GM19463 (cell line): ENCODE data around the gene ZMYND8.
A peak's percentile ranks its signal among the peaks of the same experiment; 100 is the strongest.
"Not testable (repeated sequence)": the region's sequence is repeated elsewhere in the genome, so short reads cannot be mapped to it uniquely, and the experiment has no call there.

Source experiments
- ATAC-seq: cut with Tn5 transposase; IDR thresholded peaks from one replicate; pipeline ENCODE4 v1.9.1; 2021; ENCODE audit warnings: mild to moderate bottlenecking, moderate library complexity; ENCODE audit not compliant: unreplicated experiment

The ZMYND8 gene

DNA sequence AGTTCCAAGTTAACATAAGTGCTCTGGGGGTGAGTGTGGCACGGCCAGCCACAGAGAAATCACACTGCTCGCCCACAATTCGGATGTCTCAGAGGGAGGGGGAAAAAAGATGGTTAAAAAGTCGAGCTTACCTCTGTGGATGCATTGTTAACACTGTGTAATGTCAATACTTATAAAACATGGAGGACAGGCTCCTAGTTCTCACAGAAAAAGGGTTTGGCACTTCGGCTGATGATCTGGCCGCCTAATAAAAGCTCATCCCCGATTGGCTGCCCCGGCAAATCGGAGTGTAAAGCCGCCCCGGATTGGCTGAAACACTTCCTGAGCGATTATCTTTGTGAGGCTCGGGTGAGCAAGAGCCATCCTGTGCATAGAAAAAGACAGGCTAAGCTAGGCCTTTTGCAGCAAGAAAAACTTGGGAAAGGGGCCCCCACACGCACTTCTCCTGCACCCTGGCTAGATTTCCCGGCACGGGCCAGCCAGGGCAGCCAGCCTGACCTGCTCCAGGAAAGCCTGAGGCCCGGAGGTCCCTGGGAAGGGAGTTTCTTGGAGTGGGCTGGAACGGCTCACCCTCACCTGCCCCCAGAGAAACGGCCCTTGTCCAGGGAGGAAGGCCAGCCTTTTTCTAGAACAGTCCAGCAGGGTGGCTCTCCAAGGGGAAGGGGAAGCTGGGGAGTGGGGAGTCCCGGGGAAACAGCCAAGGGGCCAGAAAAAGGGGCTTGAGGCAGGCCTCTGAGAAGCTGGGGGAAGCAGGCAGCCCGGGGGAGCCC, at the start of gene ZMYND8:
Gene ZMYND8, minus strand, starts transcription at position 174 of the 770 bp plus-strand sequence. Its CDS starts 29 bp downstream, at position 145.
- peak; percentile 34 for ATAC-seq

DNA sequence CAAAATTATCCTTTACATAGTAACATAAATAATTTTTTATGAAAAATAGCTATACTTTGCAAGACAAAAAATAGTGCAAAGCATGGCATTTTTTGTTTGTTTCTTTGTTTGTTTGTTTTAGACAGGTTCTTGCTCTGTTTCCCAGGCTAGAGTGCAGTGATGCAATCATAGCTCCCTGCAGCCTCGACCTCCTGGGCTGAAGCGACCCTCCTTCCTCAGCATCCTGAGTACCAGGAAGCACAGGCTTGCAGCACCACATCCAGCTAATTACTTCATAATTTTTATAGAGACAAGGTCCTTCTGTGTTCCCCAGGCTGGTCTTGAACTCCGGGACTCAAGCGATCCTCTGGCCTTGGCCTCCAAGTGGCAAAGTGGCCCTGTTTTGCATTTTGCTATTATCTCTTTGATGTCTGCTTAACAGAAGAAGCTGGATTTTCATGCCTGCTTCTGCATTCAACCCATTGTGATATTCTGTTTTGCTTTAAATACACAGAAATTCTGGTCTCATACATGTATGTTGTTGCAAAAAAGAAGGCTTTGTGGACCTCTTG, 49.4 kb upstream of the ZMYND8 start:
- no peak for ATAC-seq

- no peak for ATAC-seq
These were observed 44.2 kb upstream of the ZMYND8 start for GRCh38 chr20:47400685-47401084.

GRCh38 chr20:47397652-47398301, 41.3 kb upstream of the ZMYND8 start:
- ATAC-seq: no peak

DNA sequence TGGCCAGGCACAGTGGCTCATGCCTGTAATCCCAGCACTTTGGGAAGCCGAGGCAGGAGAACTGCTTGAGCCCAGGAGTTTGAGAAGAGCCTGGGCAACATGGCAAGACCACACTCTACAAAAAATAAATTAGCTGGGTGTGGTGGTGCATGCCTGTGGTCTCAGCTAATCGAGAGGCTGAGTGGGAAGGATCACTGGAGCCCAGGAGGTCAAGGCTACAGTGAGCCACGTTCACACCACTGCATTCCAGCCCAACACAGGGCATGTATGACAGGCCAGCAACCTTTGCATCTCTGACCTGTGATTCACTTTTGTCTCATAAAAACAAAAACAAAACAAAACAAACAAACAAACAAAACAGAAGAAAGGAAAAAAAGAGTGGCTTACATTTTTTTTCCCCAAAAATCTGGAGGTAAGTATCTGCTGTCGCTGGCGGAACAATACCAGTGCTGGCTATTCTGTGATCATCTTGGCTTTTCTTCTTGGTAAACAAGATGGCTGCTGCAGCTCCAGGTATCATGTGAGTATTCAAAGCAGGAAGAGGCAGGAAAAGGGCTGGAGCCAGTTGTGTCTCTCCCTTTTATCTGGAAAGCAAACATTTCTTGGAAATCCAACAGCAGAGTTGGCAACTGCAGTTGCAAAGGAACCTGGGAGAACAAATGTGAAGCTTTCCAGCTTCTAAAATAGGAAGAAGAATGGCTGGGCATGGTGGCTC, 40.4 kb upstream of the ZMYND8 start:
- ATAC-seq: no peak

GRCh38 chr20:47393796-47394514, 37.5 kb upstream of the ZMYND8 start:
- ATAC-seq: not testable (repeated sequence)

DNA sequence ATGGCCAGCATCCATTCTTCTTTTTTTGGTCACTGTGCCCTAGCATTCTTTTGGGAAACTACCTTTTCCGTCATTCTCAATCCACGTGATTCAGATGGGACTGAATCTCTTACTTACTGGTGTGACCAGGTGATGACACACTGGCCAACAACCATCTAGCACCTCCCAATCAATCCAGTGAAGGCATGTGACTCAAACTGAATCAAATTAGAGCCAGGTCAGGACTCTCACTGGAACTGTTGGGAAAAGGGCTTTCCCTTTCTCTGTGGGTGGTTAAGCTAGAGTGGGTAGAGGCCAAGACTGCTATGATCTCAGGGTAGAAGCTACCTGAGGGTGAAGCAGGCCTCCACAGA, 36.2 kb upstream of the ZMYND8 start:
- no peak for ATAC-seq

GRCh38 chr20:47392015-47392720, 35.7 kb upstream of the ZMYND8 start:
- no peak for ATAC-seq

GRCh38 chr20:47391276-47392010, 34.9 kb upstream of the ZMYND8 start:
- ATAC-seq: no peak

- ATAC-seq: no peak
These were observed 33.4 kb upstream of the ZMYND8 start for GRCh38 chr20:47389867-47390347.

- ATAC-seq: not testable (repeated sequence)
These were observed 29.5 kb upstream of the ZMYND8 start for GRCh38 chr20:47385968-47386367.

- no peak for ATAC-seq
These were observed 26.4 kb upstream of the ZMYND8 start for GRCh38 chr20:47382746-47383415.

DNA sequence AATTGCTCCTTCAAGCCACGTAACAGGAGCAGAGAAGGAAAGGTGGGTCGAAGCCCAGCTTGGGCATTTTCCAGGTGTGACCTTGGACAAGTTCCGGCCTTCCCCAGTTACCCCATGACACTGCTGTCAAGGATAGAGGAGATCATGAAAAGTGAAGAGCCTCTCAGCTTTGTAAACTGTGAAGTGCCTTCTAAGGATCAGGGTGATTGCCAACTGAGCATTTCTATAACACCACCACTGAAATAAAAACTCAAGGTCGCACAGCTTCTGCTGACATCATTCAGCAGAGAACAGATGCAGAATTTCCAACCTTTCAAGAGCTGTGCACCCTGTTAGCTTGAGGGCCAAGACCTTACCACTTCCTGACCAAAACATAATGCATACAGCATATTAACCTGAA, 24.0 kb upstream of the ZMYND8 start:
- no peak for ATAC-seq

- ATAC-seq: no peak
These were observed 23.1 kb upstream of the ZMYND8 start for GRCh38 chr20:47379433-47380150.

DNA sequence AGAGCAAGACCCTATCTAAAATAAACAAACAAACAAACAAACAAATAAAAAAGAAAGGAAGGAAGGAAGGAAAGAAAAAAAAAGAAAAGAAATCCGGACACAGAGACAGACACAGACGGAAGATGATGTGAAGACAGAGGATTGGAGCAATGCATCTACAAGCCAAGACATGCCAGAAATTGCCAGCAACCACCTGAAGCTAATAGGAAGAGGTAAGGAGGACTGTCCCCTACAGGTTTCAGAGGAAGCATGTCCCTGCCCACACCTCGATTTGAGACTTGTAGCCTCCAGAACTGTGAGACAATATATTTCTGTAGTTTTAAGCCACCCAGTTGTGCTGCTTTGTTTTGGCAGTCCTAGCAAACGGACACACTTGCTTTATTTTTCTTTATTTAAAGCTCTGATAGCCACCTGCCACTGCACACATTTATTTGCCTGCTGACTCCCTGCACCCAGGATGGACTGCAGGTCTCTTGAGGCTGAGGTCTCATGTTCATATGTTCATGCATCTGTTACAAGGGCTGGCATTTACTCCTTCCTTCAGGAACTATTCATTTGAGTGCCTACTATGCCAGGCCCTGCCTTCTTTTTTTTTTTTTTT, 20.7 kb upstream of the ZMYND8 start:
- no peak for ATAC-seq

DNA sequence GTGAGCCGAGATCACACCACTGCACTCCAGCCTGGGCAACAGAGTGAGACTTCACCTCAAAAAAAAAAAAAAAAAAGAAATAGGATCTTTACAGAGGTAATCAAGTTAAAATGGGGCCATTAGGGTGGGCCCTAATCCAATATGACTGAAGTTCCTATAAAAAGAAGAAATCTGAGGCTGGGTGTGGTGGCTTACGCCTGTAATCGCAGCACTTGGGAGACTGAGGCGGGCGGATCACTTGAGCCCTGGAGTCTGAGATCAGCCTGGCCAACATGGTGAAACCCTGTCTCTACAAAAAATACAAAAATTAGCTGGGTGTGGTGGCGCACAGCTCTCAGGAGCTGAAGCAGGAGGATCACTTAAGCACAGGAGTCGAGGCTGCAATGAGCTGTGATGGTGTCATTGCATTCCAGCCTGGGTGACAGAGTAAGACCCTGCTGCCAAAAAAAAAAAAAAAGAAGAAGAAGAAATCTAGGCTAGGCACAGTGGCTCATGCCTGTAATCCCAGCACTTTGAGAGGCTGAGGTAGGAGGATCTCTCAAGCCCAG, 19.7 kb upstream of the ZMYND8 start:
- ATAC-seq: not testable (repeated sequence)

DNA sequence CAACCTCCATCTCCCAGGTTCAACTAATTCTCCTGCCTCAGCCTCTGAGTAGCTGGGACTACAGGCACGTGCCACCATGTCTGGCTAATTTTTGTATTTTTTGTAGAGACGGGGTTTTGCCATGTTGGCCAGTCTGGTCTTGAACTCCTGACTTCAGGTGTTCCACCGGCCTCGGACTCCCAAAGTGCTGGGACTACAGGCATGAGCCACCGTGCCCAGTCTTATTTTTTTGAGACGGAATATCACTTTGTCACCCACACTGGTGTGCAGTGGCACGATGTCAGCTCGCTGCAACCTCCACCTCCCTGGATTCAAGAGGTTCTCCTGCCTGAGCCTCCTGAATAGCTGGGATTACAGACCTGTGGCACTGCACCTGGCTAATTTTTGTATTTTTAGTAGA, 17.6 kb upstream of the ZMYND8 start:
- not testable (repeated sequence) for ATAC-seq
